ENCODE measurements around the gene WNK4.

DNA sequence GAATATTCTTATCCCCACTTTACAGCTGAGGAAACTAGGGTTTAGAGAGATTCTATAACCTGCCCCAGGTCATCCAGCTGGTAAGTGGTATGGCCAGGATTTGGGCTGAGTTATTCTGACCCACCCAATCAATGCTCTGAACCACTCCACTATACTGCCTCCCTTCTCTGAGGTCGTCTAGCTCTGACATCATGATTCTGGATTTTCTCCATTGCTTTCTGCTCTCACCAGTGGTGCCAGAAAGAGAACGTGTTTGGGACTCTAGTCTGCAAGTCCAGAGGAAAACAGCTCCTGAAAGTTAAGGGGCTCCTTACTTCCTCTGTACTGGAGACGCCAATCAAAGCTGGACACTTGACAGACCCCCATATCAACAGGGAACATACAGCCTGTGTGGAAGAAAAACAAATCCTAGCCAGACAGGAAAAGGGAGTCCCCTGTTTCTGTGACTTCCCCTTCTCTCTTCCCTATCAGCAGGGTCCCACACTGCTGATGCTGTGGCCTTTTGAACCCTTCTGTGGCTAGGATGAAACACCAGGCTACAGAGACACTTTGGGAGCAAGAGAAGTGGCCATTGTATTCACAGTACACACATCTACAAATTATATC lies 29.6 kb upstream of the WNK4 start:
- TF ChIP-seq CTCF (IDR thresholded peaks at IDR 0.05; ENCODE audit: insufficient read depth, low read length) (no peak), POLR2AphosphoS5 (IDR thresholded peaks at IDR 0.05; ENCODE audit: low read depth) (no peak; the same call in 1 of the 2 replicates)
- TF ChIP-seq, protein P1, sequence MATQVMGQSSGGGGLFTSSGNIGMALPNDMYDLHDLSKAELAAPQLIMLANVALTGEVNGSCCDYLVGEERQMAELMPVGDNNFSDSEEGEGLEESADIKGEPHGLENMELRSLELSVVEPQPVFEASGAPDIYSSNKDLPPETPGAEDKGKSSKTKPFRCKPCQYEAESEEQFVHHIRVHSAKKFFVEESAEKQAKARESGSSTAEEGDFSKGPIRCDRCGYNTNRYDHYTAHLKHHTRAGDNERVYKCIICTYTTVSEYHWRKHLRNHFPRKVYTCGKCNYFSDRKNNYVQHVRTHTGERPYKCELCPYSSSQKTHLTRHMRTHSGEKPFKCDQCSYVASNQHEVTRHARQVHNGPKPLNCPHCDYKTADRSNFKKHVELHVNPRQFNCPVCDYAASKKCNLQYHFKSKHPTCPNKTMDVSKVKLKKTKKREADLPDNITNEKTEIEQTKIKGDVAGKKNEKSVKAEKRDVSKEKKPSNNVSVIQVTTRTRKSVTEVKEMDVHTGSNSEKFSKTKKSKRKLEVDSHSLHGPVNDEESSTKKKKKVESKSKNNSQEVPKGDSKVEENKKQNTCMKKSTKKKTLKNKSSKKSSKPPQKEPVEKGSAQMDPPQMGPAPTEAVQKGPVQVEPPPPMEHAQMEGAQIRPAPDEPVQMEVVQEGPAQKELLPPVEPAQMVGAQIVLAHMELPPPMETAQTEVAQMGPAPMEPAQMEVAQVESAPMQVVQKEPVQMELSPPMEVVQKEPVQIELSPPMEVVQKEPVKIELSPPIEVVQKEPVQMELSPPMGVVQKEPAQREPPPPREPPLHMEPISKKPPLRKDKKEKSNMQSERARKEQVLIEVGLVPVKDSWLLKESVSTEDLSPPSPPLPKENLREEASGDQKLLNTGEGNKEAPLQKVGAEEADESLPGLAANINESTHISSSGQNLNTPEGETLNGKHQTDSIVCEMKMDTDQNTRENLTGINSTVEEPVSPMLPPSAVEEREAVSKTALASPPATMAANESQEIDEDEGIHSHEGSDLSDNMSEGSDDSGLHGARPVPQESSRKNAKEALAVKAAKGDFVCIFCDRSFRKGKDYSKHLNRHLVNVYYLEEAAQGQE (IDR thresholded peaks at IDR 0.05; ENCODE audit: insufficient replicate concordance, low read depth): no peak
